Measurements from ENCODE around the gene ERMARD. TPM values are rescaled to one million over a fixed set of nuclear protein-coding genes. Genes with fewer than 3 reads are reported as not detected.

Gene ERMARD
- total RNA-seq, 1 experiment from 2014 or later: 13.6 TPM

- no peak overlapping the region for H3K14ac ChIP-seq (ENCODE audit: insufficient read depth, low read length)
- H3K27ac ChIP-seq (ENCODE audit: insufficient read length, low read depth, low read length): no peak overlapping the region
- H3K4ac ChIP-seq (ENCODE audit: low read depth, low read length): no peak overlapping the region
- H2BK12ac ChIP-seq (ENCODE audit: insufficient read length, low read depth, low read length): no peak overlapping the region
- no peaks in the 10 kb centered on the region for H4K20me1 ChIP-seq (ENCODE audit: control insufficient read depth, insufficient read depth, insufficient read length)
- DNase-seq: no peak
- no peak overlapping the region for H4K91ac ChIP-seq (ENCODE audit: insufficient read length, low read depth, low read length)
- no peak overlapping the region for H2BK15ac ChIP-seq (ENCODE audit: low read depth, low read length)
- no peaks in the 10 kb centered on the region for H3K9me3 ChIP-seq (ENCODE audit: control insufficient read depth, low read depth, low read length)
- H3K4me2 ChIP-seq (ENCODE audit: insufficient read depth, insufficient read length, low read length): no peak overlapping the region
- Mint-ChIP-seq H3K27ac (no peak overlapping the region), H3K4me3 (no peak overlapping the region), H3K36me3 (ENCODE audit: insufficient read depth in 1 of 3, low read depth in 3 of 3) (peaks cover 4 to 18% (median 11%) of the 10 kb centered on the region in 3 experiments; a peak in 6 of 7 replicates), H3K9me3 (peaks cover 15% of the 10 kb centered on the region in 2 experiments), H3K4me1 (peaks cover 49 to 51% of the 10 kb centered on the region in 2 experiments), H3K27me3 (ENCODE audit: low read depth) (peaks cover 30% of the 10 kb centered on the region)
- no peaks in the 10 kb centered on the region for H3K23me2 ChIP-seq (ENCODE audit: insufficient read length, low read depth, low read length, poor library complexity, severe bottlenecking)
- TF ChIP-seq, protein P1, sequence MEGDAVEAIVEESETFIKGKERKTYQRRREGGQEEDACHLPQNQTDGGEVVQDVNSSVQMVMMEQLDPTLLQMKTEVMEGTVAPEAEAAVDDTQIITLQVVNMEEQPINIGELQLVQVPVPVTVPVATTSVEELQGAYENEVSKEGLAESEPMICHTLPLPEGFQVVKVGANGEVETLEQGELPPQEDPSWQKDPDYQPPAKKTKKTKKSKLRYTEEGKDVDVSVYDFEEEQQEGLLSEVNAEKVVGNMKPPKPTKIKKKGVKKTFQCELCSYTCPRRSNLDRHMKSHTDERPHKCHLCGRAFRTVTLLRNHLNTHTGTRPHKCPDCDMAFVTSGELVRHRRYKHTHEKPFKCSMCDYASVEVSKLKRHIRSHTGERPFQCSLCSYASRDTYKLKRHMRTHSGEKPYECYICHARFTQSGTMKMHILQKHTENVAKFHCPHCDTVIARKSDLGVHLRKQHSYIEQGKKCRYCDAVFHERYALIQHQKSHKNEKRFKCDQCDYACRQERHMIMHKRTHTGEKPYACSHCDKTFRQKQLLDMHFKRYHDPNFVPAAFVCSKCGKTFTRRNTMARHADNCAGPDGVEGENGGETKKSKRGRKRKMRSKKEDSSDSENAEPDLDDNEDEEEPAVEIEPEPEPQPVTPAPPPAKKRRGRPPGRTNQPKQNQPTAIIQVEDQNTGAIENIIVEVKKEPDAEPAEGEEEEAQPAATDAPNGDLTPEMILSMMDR (conservative IDR thresholded peaks at IDR 0.05): no peak
- no peak overlapping the region for H3K18ac ChIP-seq (ENCODE audit: insufficient read length, low read depth, low read length)
- no peak overlapping the region for H2BK20ac ChIP-seq (ENCODE audit: low read depth, low read length, poor library complexity, severe bottlenecking)
- H2AFZ ChIP-seq (ENCODE audit: low read length): no peak overlapping the region
- no peak overlapping the region for H3T11ph ChIP-seq (ENCODE audit: low read length)
- H2BK120ac ChIP-seq (ENCODE audit: low read depth, low read length, poor library complexity, severe bottlenecking): no peak overlapping the region
- no peak overlapping the region for H2BK5ac ChIP-seq (ENCODE audit: insufficient read length, low read length)
- H3K27me3 ChIP-seq (ENCODE audit: insufficient read depth, low read length): peaks cover 2% of the 10 kb centered on the region; the same call in 1 of the 2 replicates
- H3K79me1 ChIP-seq (ENCODE audit: insufficient read depth, low read depth, low read length, poor library complexity, severe bottlenecking): no peaks in the 10 kb centered on the region
- no peak overlapping the region for H4K5ac ChIP-seq (ENCODE audit: insufficient read length, low read depth, low read length)
- H2AK5ac ChIP-seq (ENCODE audit: insufficient read length, low read length): no peak overlapping the region
- H3K9ac ChIP-seq (ENCODE audit: extremely low read depth, insufficient read length, low read length): no peak overlapping the region
- H3K4me1 ChIP-seq (ENCODE audit: insufficient read depth, low read length): peaks cover 7% of the 10 kb centered on the region; the same call in 1 of the 2 replicates
- no CpG with 5 or more reads among the region's 12 CpGs for WGBS (ENCODE audit: extremely low coverage, insufficient read length, low lambda C conversion rate)
- no peak overlapping the region for H3K23ac ChIP-seq (ENCODE audit: insufficient read length, low read depth, low read length)
- no peaks in the 10 kb centered on the region for H3K79me2 ChIP-seq (ENCODE audit: insufficient read depth, low read length)
- H3K56ac ChIP-seq (ENCODE audit: insufficient read length, low read depth, low read length): no peak overlapping the region
- H4K8ac ChIP-seq (replicated peaks; ENCODE audit: insufficient read length, low read depth, low read length): no peak overlapping the region
Observed at GRCh38 chr6:169830876-169831275, 79.5 kb downstream of the ERMARD start.

Other genes with a start within 250 kb of the ERMARD start
- 38.4 and 48.7 TPM in 2 replicates for gene WDR27, start 49.6 kb upstream of the ERMARD start, total RNA-seq (2021)
- 22.2 and 23.2 TPM in 2 replicates for gene C6orf120, start 49.5 kb upstream of the ERMARD start, total RNA-seq (2021)
- gene PHF10, start 27.1 kb upstream of the ERMARD start, total RNA-seq (2021): 59.0 and 59.8 TPM in 2 replicates
- gene DYNLT2, start 50 bp upstream of the ERMARD start, total RNA-seq (2021): 1.3 and 1.8 TPM in 2 replicates